ENCODE measurements around the gene CEP112.

Gene CEP112

GRCh38 chr17:65920996-65921395, 270.9 kb downstream of the CEP112 start:
- DNase-seq = no peak

DNA sequence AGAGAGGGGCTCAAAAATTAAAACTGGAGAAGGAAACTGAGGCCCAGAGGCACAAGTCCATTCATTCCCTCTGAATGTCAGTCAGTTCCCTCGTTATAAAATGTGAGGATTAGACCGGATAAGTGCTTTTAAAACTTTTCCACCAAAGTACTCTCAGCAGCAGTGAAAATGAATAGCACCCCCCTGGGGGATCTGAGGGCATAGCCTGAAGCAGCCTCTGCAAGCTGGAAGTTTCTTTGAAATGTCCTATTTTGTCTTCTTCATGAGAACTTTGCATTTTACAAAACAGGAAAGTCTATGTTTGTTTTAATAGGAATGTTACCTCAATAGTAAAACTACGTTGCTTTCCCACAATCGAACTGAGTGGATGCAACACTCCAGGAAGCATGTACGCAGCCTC, 273.0 kb downstream of the CEP112 start:
- DNase-seq = no peak

- DNase-seq = no peak
These were observed 273.4 kb downstream of the CEP112 start for GRCh38 chr17:65918500-65918899.

- no peak for DNase-seq
These were observed 274.4 kb downstream of the CEP112 start for GRCh38 chr17:65917560-65917959.

DNA sequence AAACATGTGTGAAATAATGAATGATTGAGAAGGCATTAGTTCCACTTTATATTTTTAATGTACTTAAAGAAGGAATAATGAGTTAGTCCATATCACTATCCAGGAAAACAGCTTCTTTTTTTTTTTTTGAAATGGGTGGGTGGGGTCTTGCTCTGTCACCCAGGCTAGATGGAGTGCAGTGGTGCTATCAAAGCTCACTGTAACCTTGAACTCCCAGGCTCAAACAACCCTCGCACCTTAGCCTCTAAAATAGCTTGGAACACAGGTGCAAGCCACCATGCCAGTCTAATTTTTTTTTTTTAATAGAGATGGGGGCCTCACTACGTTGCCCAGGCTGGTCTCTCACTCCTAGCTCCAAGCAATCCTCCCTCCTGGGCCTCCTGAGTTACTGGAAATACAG, 275.5 kb downstream of the CEP112 start:
- no peak for DNase-seq

GRCh38 chr17:65914784-65915342, 277.1 kb downstream of the CEP112 start:
- DNase-seq = no peak

DNA sequence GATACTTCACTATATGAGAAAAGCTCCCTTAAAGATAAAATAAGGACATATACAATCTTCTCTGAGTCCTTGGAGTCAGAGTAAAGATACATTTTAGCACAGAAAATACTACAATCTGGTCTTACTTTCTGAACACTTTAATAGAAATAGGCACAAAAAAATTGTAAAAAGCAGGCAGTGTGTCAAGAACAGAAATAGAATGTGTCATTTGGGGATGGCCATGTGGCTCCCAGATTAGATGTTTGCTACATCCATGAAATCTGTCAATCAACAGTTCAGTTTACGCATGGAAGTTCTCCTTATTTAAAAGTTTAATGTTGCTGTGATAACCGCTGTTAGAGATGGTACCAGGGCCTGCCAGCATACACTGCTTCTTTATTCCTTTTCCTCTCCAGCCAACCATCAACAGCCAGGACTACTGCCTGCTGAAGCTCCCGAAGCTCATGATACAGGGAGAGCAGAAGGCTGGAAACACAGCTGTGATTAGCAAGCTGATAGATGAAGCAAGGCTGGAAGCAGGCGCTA, 278.5 kb downstream of the CEP112 start:
- no peak for DNase-seq

DNA sequence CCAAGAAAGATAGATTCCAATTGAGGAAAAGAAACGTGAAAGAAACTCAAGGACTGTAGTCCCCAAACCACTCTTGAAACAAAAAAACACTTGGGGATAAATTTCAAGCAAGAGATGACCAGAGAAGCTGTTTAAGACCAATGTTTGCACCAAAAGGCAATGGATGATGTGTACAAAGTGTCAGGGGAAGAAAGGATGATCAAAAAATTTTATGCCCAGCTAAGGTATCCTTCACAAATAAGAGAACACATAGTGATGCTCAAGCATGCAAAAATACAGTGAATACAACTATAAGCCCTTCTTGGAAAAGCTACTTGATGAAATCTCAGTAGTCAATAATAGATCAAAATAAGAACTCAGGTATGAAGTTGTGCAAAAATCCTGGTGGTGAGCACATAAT, 281.1 kb downstream of the CEP112 start:
- no peak for DNase-seq

GRCh38 chr17:65902831-65903522, 289.0 kb downstream of the CEP112 start:
- peak; percentile 75 for DNase-seq

DNA sequence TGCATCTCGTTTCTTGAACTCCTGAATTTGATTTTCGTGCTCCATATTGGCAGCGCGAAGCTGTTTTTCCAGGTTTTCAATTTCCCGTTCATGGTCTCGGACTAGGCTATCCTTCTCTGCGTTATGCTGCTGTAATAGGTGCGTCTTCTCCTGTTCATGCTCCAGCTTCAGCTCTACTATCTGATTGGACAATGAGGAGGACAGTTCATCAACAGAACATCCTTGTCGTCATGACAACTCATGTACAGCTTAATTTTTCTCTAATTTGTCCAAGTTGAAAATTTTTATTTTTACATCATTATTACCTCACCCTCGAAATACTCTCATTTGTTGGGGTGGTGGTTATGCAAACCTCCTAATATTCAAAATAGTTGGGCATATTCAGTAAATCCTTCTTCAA, 289.8 kb downstream of the CEP112 start:
- DNase-seq = peak; percentile 85

DNA sequence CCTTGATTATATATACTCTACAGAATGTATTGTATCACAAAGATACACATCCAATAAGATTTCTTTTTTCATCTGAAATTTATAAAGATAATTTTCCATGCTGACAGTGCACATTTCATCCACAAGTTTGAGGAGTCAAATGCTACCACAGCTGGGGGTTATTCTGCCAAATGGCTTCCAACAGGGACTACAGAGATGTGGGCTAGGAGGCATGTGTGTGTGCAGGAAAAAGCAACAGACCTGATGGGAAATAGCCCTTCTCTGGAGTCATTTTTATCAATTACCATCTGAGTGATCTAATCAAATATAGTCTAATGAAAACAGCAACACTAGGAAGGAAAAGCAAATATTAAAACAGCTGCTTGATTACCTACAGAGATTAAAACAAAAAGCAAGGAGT, 290.5 kb downstream of the CEP112 start:
- peak; percentile 83 for DNase-seq

GRCh38 chr17:65900216-65900615, 291.7 kb downstream of the CEP112 start:
- DNase-seq = peak; percentile 42

- peak; percentile 49 for DNase-seq
These were observed 293.3 kb downstream of the CEP112 start for GRCh38 chr17:65898651-65899050.

GRCh38 chr17:65896889-65897288, 295.0 kb downstream of the CEP112 start:
- DNase-seq = peak; percentile 45

GRCh38 chr17:65895969-65896368, 296.0 kb downstream of the CEP112 start:
- DNase-seq = no peak

- no peak for DNase-seq
These were observed 298.1 kb downstream of the CEP112 start for GRCh38 chr17:65893692-65894279.

DNA sequence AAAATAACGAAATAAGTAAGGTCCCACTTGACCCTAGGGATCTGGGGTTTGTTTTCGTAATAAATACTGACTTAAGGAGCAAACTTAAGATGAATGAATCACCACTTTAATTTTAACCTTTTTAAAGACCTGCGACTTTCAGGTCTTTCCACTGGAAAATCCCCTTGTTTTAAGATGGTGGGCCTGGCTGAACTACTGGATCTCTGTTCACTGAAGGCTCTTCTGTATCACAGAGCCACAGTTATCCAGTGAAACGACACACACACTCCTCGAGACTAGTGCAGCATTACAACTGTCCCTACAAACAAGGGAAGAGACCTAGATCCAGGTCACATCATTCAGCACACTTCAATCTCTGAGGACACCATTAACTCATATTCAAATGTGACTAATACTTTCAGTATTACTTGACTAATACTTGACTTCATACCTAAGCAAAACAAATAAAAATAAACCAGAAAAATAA, 299.0 kb downstream of the CEP112 start:
- DNase-seq = no peak

- DNase-seq = no peak
These were observed 300.6 kb downstream of the CEP112 start for GRCh38 chr17:65891231-65891735.

DNA sequence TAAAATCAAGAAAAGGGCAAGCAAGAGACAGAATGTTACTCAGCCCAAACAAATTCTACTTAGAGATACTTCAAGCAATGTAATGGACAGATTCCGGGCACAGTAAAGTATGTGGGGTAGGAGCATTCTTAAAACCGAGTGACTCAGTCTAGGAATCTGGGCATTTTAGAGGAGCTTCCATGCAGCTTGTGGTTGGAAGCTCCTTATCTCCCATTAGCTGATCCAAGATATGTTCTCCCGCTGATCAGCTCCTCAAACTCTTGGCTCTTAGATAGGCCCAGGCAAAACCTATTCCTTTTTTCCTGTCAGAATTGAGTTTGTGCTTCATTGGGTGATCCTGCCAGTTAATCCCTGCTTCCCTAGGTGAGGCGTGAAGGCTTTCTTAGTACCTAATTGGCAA, 303.3 kb downstream of the CEP112 start:
- no peak for DNase-seq

GRCh38 chr17:65886315-65887245, 305.4 kb downstream of the CEP112 start:
- DNase-seq = no peak

DNA sequence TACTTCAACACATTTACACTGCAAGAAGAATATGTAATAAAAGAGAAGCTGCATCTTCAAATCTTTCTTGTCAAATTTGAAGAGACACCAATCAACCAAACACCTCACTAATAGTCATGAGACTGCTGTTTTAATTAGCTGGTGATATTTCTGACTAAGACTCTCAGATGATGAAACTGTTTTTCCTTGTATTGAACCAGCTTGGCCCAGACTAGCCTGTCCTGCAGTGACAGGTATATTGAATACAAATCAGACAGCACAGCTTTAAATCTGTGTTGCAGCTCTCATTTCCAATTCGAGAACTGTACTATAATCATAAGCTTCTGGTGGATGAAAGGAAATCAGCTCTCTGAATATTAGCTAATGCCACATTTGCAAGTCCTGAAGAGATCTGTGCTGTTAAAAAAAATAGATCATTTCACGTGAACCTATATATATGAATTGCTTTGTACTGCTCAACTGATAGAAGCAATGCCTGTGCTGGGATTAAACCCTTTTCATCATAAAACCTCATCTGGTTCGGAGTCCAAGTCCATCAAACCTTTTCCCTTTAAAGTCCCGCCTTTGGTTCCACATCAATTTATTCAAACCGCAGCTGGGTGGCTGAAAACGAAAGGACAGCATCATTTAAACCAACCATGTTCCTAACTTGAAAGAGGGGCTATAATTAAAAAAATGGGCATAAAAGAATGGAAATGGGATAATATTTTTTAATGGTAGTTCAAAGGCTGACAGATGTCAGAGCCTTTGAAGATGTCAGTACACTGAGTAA, 306.2 kb downstream of the CEP112 start:
- no peak for DNase-seq

- no peak for DNase-seq
These were observed 314.9 kb downstream of the CEP112 start for GRCh38 chr17:65876985-65877384.

All from NCI-H2081 treated with DMSO at 0.1 percent for 48 hours (cell line).